Stimulated activated CD4-positive, alpha-beta T cell treated with anti-CD3 and anti-CD28 coated beads, TNF-alpha, amount 100 ng/mL, for 4 hours (primary cell): ENCODE results near the gene TDRD5.
"Not testable (repeated sequence)": the region's sequence is repeated elsewhere in the genome, so short reads cannot be mapped to it uniquely, and the experiment has no call there.

Experiments
- DNase-seq, 3 experiments: peaks; one replicate each; pipeline ENCODE4 v3.0.0-alpha.2; 2020; ENCODE audit warnings: low read depth in 3 of 3

Gene TDRD5

DNA sequence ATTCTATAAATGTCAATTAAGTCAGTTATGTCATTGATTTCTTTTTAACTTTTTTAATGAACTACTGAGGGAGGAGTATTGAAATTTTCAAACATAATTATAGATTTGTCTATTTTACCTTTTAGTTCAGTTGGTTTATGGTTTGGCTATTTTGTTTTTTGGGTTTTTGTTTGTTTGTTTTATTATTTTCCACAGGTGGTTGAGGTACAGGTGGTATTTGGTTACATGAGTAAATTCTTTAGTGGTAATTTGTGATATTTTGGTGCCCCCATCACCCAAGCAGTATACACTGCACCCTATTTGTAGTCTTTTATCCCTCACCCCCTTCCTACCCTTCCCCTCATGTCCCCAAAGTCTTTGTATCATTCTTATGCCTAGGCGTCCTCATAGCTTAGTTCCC, 9.5 kb downstream of the TDRD5 start:
- no peak for DNase-seq

DNA sequence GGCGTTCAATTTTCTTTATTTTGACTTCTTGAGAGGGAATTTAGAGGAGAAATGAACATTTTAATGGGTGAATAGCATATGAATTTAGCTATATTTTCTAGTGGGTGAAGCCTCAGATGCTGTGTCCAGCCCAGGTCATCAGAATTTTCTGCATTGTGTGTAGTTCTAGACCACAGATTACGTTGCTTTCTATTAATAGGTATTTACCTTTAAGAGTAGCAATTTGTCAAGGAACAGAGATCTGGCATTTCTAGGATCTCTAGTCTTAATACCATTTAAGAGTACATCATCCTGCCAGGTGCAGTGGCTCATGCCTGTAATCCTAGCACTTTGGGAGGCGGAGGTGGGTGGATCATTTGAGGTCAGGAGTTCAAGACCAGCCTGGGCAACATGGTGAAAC, 20.7 kb downstream of the TDRD5 start:
- no peak for DNase-seq

DNA sequence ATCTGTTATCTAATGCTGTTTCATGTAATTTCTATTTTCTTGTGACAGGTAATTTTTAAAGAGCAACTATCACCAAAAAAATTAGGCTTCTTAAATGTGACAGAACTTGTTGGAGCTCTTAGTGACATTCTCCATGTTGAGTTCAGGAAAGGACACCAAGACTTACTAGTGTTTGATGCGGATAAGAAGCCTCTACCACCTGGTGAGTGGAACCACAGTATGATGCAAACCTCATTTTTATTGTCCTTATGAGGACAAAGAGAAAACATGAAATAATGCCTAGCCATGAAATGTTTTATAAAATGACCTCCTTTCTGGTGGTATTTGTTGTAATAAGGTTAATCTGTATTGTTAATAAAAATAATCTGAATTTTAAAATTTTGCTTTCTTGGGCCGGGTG, 39.1 kb downstream of the TDRD5 start:
- no peak for DNase-seq

DNA sequence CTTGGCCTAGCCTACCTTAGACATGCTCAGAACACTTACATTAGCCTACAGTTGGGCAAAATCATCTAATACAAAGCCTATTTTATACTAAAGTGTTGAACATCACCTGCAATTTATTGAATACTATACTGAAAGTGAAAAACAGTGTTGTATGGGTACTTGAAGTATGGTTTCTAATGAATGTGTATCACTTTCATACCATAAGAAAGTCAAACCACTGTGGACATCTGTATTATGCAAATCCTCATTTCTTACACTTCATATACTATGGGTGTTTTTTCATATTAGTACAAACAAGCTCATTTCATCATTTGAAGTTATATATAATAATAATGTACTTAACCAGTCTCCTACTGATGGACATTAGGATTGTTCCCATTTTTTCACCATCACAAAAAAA, 41.2 kb downstream of the TDRD5 start:
- no peak for DNase-seq

DNA sequence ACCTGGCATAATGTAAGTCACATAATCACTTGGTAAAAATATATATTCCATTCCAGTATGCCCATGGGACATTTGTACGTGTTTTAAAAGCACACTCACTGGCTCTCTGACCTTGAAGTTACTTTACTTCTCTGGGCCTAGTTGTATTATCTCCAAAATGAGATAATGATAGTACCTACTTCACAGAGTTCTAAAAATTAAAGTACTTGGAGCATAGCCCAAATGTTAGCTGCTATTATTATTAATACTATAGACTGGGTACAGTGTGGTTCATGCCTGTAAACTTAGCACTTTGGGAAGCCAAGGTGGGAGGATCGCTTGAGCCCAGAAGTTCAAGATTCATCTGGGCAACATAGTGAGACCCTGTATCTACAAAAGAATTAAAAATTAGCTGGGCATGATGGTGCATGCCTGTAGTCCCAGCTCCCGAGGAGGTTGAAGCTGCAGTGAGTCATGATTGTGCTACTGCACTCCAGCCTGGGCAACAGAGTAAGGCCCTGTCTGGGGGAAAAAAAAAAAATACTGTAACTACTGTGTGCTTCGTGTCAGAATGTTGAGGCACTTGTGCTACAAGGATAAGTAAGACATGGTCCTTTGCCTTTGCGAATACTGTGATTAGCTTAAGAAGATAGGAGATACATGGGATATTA, 45.7 kb downstream of the TDRD5 start:
- DNase-seq: no peak

DNA sequence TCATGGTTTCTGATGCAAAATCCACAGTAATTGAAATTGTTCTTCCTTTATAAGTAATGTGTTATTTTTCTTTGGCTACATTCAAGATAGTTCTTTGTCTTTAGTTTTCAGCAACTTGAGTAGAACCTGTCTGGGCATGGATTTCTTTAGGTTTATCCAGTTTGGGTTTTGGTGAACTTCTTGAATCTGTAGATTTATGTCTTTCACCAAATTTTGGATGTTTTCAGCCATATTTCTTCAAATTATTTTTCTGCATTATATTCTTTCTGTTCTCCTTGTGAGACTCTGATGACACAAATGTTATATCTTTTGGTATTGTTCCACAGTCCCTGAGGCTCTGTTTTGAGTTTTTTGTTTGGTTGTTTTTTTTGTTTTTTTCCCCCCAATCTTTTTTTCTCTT, 69.4 kb downstream of the TDRD5 start:
- DNase-seq: no peak

DNA sequence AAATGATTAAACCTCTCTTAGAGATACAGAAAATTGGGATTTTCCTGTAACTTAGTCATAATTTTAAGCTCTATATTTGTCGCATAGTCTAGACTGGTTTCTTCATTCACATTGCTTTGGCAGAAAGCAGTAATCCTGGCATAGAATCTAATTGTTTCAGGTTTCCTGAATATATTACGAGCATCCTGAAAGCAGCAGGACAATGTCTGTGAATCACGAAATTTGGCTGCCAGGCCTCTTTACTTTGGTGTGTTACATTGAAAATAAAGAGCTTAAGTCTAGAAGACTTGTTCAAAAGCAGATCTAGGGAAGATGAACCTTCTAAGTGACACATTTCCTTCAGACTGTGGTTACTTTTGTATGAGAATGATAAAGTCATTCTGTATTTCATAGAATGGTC, 72.2 kb downstream of the TDRD5 start:
- DNase-seq: no peak

DNA sequence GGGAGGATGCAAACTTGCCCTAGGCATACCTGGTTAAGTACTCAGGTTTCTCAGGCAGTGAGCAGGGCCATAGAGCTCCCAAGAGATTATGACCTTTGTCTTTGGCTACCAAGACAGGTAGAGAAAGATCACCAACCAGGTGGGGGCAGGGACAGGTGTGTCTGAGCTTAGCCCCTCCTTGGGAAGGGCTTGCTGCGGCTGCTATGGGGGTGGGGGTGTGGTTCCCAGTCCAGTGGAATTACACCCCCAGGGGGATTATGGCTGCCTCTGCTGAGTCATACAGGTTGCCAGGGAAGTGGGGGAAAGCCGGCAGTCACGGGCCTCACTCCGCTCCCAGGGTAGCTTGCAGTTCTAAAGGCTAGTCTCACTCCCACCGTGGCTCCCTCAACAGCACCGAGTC, 86.2 kb downstream of the TDRD5 start:
- no peak for DNase-seq

DNA sequence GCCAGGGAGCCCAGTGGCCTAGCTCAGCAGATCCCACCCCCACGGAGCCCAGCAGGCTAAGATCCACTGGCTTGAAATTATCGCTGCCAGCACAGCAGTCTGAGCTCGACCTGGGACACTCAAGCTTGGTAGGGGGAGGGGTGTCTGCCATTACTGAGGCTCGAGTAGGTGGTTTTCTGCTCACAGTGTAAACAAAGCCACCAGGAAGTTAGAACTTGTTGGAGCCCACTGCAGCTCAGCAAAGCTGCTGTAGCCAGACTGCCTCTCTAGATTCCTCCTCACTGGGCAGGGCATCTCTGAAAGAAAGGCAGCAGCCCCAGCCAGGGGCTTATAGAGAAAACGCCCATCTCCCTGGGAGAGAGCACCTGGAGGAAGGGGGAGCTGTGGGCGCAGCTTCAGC, 102.9 kb downstream of the TDRD5 start:
- not testable (repeated sequence) for DNase-seq

DNA sequence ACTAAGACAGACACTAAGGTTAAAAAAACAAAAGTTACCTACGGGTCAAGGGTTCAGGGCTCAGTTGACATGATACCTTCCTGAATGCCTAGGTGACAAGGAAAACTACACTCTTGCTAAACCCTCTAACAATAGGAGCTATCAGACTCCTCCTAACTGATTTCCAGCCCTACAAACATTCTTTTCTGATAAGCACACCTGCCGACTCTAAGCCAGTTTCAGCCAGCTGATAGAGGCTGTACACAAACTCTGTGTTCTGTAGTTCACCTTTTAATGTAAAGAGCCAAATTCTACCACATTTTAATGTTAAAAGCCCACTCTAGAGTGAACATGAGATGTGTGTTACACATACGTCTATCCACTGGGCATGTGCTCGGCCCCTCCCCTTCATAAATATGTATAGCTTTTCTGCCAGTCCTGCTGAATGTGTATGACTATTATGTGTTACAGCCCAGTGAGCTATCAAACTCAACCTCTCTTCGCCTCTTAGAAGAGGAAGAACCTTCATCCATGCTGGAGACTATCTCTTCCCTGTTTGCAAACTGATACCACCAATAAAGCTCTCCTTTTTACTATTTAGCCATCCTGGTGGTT, 111.4 kb downstream of the TDRD5 start:
- DNase-seq: no peak

DNA sequence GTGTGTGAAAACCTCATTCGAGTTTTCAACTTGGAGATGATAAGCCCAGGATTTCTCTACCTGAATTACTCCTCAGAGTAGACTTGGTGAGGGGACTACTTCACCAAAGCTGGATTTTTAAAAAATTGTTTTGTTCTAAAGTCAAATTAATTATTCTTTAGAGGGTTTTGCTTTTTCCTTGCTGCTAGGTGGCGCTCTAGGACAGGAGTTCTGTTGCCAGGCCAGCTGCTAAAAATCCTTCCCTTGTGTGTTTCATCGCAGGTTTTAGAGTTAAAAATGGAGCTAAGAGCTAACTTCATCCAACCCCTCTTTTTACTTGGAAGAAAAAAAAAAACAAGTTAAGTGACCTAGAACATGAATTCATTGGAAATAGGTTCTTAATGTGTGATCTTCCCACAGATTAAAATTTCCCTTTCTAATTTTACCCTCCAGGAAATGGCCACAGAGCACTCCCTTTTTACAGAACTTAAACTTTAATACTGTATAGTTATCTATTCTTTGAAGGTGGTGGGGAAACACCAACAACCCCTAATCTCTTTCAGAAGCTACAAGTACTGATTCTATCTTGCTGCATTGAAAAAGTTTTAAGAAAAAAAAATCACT, 114.8 kb downstream of the TDRD5 start:
- DNase-seq: peak in 2 of 3 experiments; percentile 5 to 28

DNA sequence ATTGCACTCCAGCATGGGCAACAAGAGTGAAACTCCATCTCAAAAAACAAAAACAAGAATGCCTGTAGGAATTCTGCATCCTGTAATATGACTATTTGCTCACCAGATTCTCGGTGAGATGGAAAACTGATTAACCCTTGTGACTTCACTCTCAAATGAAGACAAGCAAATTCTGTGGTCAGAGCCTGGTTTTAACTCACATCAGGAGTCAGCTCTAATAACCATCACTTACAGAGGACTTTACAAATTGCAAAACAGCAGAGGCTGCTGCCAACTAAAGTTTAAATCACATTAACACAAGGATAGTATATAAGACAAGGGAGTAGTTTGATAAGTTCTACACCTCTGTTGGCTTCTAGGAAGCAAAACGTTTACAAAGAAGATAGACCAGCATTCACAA, 115.8 kb downstream of the TDRD5 start:
- DNase-seq: no peak

DNA sequence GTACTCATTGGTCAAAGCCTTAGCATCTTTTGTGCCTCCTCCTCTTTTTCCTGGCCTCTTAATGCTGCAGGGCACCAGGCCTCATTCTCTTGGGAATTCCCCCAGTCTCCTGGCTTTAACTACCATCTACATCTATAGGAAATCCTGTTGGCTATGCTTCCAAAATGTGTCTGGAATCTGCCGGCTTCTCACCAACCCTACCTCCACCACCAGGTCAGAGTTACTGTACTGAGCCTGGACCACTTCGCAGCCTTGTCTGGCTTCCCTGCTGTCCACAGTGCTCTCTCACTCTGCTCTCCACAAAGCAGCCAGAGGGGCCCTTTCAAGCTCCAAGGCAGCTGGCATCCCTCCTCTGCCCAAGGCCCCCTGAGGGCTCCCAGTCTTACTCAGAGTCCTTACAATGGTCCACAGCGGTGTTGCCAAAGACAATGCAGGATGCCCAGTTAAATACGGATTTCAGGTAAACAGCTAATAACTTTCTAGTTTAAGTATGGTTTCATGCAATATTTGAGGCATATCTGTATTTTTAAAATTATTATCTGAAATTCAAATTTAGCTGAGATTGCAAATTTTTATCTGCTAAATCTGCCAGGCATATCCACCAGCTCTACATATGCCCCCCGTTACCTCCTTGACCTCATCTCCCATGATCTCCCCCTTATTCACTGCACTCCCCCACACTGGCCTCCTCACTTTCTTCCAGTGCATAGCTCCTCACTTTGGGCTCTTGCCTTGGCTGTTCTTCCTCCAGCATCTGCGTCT, 117.0 kb downstream of the TDRD5 start:
- DNase-seq: no peak

DNA sequence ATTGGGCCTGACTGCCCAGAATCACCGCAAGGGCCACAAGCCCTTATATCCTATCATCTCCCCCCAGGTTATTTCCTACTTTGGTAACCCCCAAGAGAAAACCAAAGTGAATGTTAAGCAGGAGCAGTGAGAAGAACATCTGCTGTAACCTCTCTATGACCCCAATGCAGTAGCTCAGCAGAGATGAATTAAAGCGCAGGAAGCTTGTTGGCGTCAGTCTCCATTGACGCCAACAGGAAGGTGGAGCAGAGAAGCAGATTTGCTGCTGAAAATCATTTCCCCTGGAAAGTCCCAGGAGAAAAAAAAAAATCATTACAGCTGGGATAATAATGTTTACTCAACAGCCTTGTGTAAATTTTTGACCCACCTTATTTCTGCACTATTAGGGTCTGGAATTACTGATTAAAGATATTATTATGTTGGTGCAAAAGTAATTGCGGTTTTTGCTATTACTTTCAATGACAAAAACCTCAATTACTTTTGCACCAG, 118.3 kb downstream of the TDRD5 start:
- no peak for DNase-seq

DNA sequence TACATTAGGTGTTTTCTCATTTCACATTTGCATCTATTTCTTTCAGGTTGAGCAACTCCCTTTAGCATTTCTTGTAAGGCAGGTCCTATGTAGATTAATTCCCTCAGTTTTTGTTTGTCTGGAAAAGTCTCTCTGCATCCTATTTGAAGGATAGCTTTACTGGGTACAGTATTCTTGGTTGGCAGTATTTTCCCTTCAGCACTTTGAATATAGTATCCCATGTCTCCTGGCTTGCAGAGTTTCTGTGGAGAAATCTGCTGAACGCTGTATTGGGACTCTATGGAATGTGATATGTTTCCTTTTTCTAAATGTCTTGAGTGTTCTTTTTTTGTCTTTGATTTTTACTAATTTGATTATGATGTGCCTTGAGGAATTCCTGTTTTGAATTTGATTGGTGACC, 122.5 kb downstream of the TDRD5 start:
- DNase-seq: no peak

DNA sequence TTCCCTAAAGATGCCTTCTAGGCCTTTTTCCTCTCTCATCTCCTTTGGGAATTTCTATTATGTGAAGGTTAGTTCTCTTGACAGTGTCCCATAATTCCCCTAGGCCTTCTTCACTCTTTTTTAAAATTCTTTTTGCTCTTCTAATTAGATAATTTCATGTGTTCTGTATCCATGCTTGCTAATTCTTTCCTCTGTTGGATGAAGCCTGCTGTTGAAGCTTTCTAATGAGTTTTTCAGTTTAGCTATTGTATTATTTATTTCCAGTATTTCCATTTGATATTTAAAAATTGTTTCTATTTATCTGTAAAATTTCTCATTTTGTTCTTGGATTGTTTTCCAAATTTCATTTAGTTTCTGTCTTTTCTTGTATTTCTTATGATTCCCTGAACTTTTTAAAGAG, 123.0 kb downstream of the TDRD5 start:
- DNase-seq: no peak

DNA sequence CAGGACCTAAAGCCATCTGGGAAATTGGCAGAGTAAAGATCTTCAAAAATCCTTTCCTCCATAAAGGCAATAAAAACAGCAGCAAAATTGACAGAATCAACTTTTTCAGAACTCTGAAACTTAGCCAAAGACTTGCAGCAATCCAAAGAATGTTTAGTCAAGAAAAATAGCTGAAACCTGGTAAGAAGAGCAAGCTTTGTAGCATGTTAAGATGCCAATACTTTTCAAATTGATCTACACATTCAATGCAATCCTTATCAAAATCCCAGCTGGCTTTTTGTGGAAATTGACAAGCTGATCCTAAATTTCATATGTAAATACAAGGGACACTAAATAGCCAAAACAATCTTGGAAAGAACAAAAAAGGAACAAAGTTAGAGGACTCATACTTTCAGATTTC, 127.6 kb downstream of the TDRD5 start:
- DNase-seq: no peak

DNA sequence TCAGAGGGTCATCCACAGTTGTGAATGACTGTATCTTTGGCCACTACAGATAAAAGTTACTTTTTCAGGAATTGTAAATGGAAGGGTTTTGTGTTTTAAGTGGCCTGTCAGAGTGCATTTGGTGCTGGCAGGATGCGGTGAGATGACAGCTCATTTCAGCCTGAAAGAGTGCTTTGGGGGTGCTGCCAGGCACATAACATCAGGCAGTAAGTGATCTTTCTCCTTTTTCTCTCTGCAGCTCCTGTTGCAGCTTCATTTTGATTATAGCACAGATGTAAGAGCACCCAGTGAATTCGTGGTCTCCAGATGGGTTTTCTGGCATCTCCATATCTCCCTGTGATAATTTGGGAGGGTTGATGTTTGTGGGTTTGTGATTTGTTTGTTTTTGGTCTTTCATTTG, 136.6 kb downstream of the TDRD5 start:
- DNase-seq: no peak

DNA sequence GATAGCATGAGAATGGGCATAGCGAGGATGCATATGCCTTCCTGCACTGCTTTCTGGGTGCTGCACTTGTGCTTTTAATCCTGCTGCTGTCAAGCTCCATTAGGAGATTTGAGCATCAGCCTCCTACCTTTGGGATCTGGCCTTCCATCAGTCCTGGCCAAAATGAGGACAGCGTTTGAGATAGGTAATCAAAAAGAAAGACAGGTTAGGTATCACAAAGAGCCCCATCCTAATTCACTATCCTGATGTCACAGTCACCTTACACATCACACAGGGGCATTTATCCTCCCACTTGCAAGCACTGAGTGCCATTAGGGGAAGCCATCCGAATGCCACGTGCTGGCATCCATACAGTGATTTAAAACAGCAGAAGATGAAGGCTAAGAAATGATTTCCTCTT, 138.2 kb downstream of the TDRD5 start:
- DNase-seq: no peak

DNA sequence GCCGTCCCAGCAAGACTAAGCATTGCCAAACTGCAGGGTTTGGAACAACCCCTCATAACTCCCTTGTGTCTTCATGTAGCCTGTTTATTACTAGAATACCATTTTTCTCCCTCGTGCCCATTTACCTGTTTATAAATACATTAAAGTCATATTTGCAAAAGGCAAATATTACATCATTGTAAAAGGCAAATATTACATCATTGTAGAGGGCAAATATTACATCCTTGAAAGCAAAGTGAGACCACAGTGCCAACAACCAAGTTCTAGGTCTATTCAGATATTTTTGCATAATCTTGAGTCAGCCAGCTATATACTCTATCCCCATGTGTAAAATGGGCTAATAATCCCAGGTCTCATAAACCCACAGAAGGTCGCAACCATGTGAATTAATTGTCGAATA, 140.0 kb downstream of the TDRD5 start:
- DNase-seq: no peak
